ENCODE results near the gene CXCL12.

The CXCL12 gene

DNA sequence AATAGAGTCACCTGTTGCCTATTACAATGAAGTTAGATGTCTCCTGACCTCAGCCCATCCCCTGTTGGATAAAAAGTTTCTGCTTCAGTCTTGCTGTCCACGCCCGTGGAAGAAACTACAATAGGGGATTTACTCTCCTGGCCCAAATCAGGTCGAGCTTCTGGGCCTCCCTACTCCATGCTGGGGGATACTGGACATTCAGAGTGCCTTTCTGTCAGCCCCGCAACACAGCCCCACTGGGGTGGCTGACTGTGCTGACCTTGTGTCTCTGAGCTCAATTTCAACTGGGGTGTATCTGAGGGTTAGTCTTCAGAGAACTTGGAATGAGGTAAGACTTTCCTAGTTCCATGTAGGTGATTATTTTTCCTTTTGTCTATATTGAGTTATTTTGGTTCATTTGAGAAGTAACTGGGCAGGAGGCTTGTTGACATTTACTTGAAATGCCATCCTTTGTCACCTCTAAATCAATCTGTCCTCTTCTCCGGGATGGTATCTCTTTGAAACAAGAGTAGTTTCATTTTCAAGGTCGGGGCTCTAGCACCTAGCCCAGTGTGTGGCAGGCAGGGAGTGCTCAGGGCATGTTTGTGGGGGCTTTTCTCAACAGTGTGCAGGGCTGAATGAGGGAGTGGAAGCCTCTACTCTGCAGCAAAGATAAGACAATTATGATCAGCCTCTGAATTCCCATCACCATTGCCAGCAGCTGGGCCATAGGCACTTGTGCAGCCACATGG is 17.7 kb upstream of the CXCL12 start:
- DNase-seq (ENCODE audit: low read depth in 1 of 2, low spot score in 1 of 2): no peak
- TF ChIP-seq, protein P1, sequence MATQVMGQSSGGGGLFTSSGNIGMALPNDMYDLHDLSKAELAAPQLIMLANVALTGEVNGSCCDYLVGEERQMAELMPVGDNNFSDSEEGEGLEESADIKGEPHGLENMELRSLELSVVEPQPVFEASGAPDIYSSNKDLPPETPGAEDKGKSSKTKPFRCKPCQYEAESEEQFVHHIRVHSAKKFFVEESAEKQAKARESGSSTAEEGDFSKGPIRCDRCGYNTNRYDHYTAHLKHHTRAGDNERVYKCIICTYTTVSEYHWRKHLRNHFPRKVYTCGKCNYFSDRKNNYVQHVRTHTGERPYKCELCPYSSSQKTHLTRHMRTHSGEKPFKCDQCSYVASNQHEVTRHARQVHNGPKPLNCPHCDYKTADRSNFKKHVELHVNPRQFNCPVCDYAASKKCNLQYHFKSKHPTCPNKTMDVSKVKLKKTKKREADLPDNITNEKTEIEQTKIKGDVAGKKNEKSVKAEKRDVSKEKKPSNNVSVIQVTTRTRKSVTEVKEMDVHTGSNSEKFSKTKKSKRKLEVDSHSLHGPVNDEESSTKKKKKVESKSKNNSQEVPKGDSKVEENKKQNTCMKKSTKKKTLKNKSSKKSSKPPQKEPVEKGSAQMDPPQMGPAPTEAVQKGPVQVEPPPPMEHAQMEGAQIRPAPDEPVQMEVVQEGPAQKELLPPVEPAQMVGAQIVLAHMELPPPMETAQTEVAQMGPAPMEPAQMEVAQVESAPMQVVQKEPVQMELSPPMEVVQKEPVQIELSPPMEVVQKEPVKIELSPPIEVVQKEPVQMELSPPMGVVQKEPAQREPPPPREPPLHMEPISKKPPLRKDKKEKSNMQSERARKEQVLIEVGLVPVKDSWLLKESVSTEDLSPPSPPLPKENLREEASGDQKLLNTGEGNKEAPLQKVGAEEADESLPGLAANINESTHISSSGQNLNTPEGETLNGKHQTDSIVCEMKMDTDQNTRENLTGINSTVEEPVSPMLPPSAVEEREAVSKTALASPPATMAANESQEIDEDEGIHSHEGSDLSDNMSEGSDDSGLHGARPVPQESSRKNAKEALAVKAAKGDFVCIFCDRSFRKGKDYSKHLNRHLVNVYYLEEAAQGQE (IDR thresholded peaks at IDR 0.05; ENCODE audit: insufficient replicate concordance, low read depth): no peak
- TF ChIP-seq POLR2AphosphoS5 (IDR thresholded peaks at IDR 0.05; ENCODE audit: low read depth): no peak
- no peak for TF ChIP-seq GABPA (IDR thresholded peaks at IDR 0.05; ENCODE audit: low read depth)
- TF ChIP-seq SPI1 (IDR thresholded peaks at IDR 0.05; ENCODE audit: borderline replicate concordance, low read depth): no peak
- TF ChIP-seq, protein P2, sequence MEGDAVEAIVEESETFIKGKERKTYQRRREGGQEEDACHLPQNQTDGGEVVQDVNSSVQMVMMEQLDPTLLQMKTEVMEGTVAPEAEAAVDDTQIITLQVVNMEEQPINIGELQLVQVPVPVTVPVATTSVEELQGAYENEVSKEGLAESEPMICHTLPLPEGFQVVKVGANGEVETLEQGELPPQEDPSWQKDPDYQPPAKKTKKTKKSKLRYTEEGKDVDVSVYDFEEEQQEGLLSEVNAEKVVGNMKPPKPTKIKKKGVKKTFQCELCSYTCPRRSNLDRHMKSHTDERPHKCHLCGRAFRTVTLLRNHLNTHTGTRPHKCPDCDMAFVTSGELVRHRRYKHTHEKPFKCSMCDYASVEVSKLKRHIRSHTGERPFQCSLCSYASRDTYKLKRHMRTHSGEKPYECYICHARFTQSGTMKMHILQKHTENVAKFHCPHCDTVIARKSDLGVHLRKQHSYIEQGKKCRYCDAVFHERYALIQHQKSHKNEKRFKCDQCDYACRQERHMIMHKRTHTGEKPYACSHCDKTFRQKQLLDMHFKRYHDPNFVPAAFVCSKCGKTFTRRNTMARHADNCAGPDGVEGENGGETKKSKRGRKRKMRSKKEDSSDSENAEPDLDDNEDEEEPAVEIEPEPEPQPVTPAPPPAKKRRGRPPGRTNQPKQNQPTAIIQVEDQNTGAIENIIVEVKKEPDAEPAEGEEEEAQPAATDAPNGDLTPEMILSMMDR (IDR thresholded peaks at IDR 0.05; ENCODE audit: insufficient read depth, low read length): no peak

DNA sequence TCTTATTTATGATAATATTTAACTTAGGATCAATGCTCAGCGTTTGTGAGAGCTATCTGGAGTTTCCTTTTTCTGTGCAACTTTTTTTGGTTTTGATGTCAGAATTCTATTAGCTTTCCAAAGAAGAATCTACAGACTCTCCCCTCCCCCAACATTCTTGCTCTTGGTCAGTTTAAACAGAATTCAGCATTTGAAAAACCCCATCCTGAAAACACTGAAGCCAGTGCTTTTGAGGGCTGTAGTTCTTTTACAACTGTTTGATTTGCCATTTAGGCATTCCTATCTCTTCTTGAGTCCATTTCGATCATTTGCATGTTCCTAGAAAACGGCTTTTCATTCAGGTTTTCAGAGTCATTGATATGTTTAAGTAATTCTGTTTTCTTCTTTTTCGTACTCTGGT is 15.6 kb upstream of the CXCL12 start:
- Histone ChIP-seq H3K27me3 (ENCODE audit: insufficient read depth, poor library complexity, severe bottlenecking) (peaks cover 4% of the 10 kb centered on the region), H3K4me3 (replicated peaks; ENCODE audit: insufficient read depth, low read length) (no peak overlapping the region), H3K27ac (replicated peaks) (no peak overlapping the region)
- no peak for TF ChIP-seq POLR2AphosphoS5 (IDR thresholded peaks at IDR 0.05; ENCODE audit: low read depth)
- TF ChIP-seq, protein P1 (IDR thresholded peaks at IDR 0.05; ENCODE audit: insufficient replicate concordance, low read depth): no peak
- no peak for TF ChIP-seq GABPA (IDR thresholded peaks at IDR 0.05; ENCODE audit: low read depth)
- no peak for TF ChIP-seq SPI1 (IDR thresholded peaks at IDR 0.05; ENCODE audit: borderline replicate concordance, low read depth)
- TF ChIP-seq, protein P2 (IDR thresholded peaks at IDR 0.05; ENCODE audit: insufficient read depth, low read length): no peak
- DNase-seq (ENCODE audit: low read depth in 1 of 2, low spot score in 1 of 2): no peak

More for the DNA sequence above, 17.7 kb upstream of the CXCL12 start:
- Histone ChIP-seq H3K4me3 (replicated peaks; ENCODE audit: insufficient read depth, low read length) (no peak overlapping the region), H3K27ac (replicated peaks) (no peak overlapping the region), H3K27me3 (ENCODE audit: insufficient read depth, poor library complexity, severe bottlenecking) (peaks cover 4% of the 10 kb centered on the region)

DNA sequence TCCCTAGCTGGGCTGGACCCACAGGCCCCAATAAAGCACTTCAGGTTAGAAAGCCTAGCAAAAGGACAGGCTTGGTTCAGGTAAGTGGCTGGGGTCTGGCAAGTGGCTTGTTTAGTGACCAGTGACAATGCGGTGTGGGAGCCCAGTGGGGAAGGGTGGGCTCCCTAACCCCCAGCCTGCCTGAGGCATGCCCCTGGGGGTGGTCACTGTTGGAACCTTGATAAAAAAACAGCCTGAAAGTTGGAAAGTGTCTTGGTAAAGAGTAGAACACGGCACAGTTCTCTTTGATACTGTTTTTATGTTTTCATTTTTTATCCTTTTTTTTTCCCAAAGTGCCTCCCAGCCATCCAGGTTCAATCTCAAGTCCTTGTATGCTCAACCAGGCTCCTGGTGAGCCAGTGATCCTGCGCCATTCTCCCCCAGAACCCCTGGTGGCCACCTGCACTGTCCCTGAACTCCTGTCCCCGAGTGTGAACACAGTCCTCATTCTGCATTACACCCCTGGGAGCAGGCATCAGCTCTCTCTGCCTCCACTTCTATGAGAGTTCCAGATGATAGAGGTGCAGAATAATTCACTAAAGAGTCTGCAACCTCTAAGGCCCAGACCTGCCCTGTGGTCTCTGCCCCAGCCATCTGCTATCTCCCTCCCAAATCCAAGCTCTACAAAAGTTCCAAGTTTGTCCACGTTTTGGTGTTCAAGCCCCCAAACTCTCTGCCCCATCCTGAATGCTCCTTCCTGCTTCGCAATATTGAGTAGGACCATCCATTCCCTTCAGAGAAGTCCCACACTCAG is 15.0 kb upstream of the CXCL12 start:
- Histone ChIP-seq H3K27me3 (ENCODE audit: insufficient read depth, poor library complexity, severe bottlenecking) (peaks cover 4% of the 10 kb centered on the region), H3K4me3 (replicated peaks; ENCODE audit: insufficient read depth, low read length) (no peak overlapping the region), H3K27ac (replicated peaks) (no peak overlapping the region)
- TF ChIP-seq, protein P2 (IDR thresholded peaks at IDR 0.05; ENCODE audit: insufficient read depth, low read length): no peak
- TF ChIP-seq SPI1 (IDR thresholded peaks at IDR 0.05; ENCODE audit: borderline replicate concordance, low read depth) (no peak), GABPA (IDR thresholded peaks at IDR 0.05; ENCODE audit: low read depth) (no peak), POLR2AphosphoS5 (IDR thresholded peaks at IDR 0.05; ENCODE audit: low read depth) (no peak)
- TF ChIP-seq, protein P1 (IDR thresholded peaks at IDR 0.05; ENCODE audit: insufficient replicate concordance, low read depth): no peak
- DNase-seq (ENCODE audit: low read depth in 1 of 2, low spot score in 1 of 2): no peak
